ENCODE results near the gene CHAC1. TPM values are rescaled to one million over a fixed set of nuclear protein-coding genes. Genes with fewer than 3 reads are reported as not detected.

Gene CHAC1
- total RNA-seq, 2 donors from 2014 or later = 6.8 to 9.0 TPM

DNA sequence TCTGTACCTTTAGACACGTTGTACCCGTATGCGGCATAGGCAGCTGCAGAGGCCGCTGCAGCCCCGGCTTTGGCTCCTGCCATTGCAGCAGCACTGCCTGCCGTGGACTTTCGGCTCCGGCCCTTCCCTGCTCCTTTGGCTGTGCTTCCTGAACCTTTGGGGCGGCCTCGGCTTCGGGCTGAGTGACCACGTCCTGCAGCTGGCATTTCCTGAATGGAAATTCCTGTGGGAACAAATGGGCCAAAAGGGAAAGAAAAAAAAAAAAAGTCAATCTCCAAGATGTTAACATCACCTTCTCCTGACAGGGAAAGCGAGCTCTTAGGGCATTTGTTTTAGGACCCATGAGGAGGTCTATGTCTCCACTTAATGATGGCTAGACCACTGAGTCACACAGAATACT lies 29.6 kb downstream of the CHAC1 start:
- H3K27ac ChIP-seq (ENCODE audit: low read depth, low read length) = no peak overlapping the region
- 97 to 99% methylated on average over 10 to 13 of the region's 13 CpGs for WGBS, 2 experiments (ENCODE audit: insufficient coverage in 1 of 2, insufficient read length in 1 of 2)
- DNase-seq = no peak
- H3K4me1 Mint-ChIP-seq = no peaks in the 10 kb centered on the region
- H3K9ac ChIP-seq (ENCODE audit: extremely low read depth, low read length, poor library complexity, severe bottlenecking) = no peak overlapping the region
- H3K27me3 Mint-ChIP-seq (ENCODE audit: insufficient read depth) = no peaks in the 10 kb centered on the region
- H3K27me3 ChIP-seq (ENCODE audit: control insufficient read depth, insufficient read depth, low read length, poor library complexity, severe bottlenecking) = no peaks in the 10 kb centered on the region
- TF ChIP-seq CTCF (conservative IDR thresholded peaks at IDR 0.05) = no peak
- H3K36me3 Mint-ChIP-seq (ENCODE audit: low read depth) = peaks cover 94% of the 10 kb centered on the region
- no peaks in the 10 kb centered on the region for H3K4me1 ChIP-seq (ENCODE audit: control insufficient read depth, insufficient read depth, low read length)
- no peaks in the 10 kb centered on the region for H3K9me3 ChIP-seq (ENCODE audit: control insufficient read depth, low read length)
- H3K27ac Mint-ChIP-seq = no peak overlapping the region
- H3K9me3 Mint-ChIP-seq = no peaks in the 10 kb centered on the region
- H3K36me3 ChIP-seq (ENCODE audit: control insufficient read depth, insufficient read depth, low read length) = peaks cover 99% of the 10 kb centered on the region
- no peak overlapping the region for H3K4me3 Mint-ChIP-seq
- H3K4me3 ChIP-seq (ENCODE audit: low read length) = no peak overlapping the region

DNA sequence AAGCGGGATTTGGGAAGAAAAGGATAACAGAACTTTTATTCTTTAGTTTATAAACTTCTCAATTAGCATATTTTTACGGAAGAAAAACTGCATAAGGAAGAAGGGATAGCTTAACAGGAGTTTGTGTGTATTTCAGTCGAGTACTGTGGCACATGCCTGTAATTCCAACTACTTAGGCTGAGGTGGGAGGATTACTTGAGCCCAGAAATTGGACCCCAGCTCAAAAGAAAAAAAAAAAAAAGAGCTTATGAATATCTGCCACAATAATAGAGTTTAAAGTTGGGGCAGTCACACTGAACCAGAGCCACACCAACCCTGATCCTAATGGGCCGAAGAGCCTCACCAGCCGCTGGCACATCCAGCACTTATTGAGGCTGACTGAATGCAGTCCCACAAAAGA lies 31.1 kb downstream of the CHAC1 start:
- no peaks in the 10 kb centered on the region for H3K4me1 Mint-ChIP-seq
- no peaks in the 10 kb centered on the region for H3K9me3 ChIP-seq (ENCODE audit: control insufficient read depth, low read length)
- WGBS, 2 experiments (ENCODE audit: insufficient coverage in 1 of 2, insufficient read length in 1 of 2) = 96 to 100% methylated on average over 1 to 4 of the region's 5 CpGs

DNA sequence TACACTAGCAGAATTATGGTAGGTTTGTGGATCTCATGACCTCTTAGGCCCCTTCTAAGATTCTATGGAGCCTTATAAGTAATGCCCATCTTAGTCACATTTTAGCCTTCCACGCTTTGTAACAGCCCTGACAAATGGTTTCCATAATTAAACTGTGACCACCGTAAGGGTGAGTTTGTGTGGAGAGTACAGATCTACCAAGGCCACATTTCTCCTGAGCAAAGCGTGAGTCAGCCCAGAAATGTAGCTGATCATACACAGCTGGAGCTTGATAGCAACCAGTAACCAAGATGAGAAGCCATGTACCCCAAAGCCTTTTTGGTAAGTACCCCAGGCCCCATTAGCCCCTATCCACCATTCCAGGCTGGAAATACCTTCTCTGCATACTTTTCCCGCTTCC lies 31.7 kb downstream of the CHAC1 start:
- H3K36me3 Mint-ChIP-seq (ENCODE audit: low read depth) = peaks cover 88% of the 10 kb centered on the region
- H3K4me1 Mint-ChIP-seq = no peaks in the 10 kb centered on the region

More for the DNA sequence above, 31.1 kb downstream of the CHAC1 start:
- no peak overlapping the region for H3K4me3 ChIP-seq (ENCODE audit: low read length)
- peaks cover 94% of the 10 kb centered on the region for H3K36me3 ChIP-seq (ENCODE audit: control insufficient read depth, insufficient read depth, low read length)
- H3K9ac ChIP-seq (ENCODE audit: extremely low read depth, low read length, poor library complexity, severe bottlenecking) = no peak overlapping the region
- no peaks in the 10 kb centered on the region for H3K27me3 ChIP-seq (ENCODE audit: control insufficient read depth, insufficient read depth, low read length, poor library complexity, severe bottlenecking)
- no peak overlapping the region for H3K4me3 Mint-ChIP-seq
- peaks cover 88% of the 10 kb centered on the region for H3K36me3 Mint-ChIP-seq (ENCODE audit: low read depth)
- no peaks in the 10 kb centered on the region for H3K27me3 Mint-ChIP-seq (ENCODE audit: insufficient read depth)
- no peaks in the 10 kb centered on the region for H3K9me3 Mint-ChIP-seq
- no peak for DNase-seq
- H3K4me1 ChIP-seq (ENCODE audit: control insufficient read depth, insufficient read depth, low read length) = no peaks in the 10 kb centered on the region
- H3K27ac Mint-ChIP-seq = no peak overlapping the region
- TF ChIP-seq CTCF (conservative IDR thresholded peaks at IDR 0.05) = no peak
- no peak overlapping the region for H3K27ac ChIP-seq (ENCODE audit: low read depth, low read length)

More for the DNA sequence above, 31.7 kb downstream of the CHAC1 start:
- H3K9me3 ChIP-seq (ENCODE audit: control insufficient read depth, low read length) = no peaks in the 10 kb centered on the region
- WGBS, 2 experiments (ENCODE audit: insufficient coverage in 1 of 2, insufficient read length in 1 of 2) = 96% methylated on average over 4 of the region's 4 CpGs
- Mint-ChIP-seq H3K9me3 (no peaks in the 10 kb centered on the region), H3K27me3 (ENCODE audit: insufficient read depth) (no peaks in the 10 kb centered on the region), H3K27ac (no peak overlapping the region), H3K4me3 (no peak overlapping the region)
- no peaks in the 10 kb centered on the region for H3K27me3 ChIP-seq (ENCODE audit: control insufficient read depth, insufficient read depth, low read length, poor library complexity, severe bottlenecking)
- H3K36me3 ChIP-seq (ENCODE audit: control insufficient read depth, insufficient read depth, low read length) = peaks cover 94% of the 10 kb centered on the region
- DNase-seq = no peak
- TF ChIP-seq CTCF (conservative IDR thresholded peaks at IDR 0.05) = no peak
- no peak overlapping the region for H3K4me3 ChIP-seq (ENCODE audit: low read length)
- H3K9ac ChIP-seq (ENCODE audit: extremely low read depth, low read length, poor library complexity, severe bottlenecking) = no peak overlapping the region
- H3K27ac ChIP-seq (ENCODE audit: low read depth, low read length) = no peak overlapping the region
- no peaks in the 10 kb centered on the region for H3K4me1 ChIP-seq (ENCODE audit: control insufficient read depth, insufficient read depth, low read length)

All from endodermal cell (in vitro differentiated cells).